Osteoblast (primary cell): Measurements from ENCODE around the gene ADAP1. TPM values are rescaled to one million over a fixed set of nuclear protein-coding genes. Genes with fewer than 3 reads are reported as not detected.

Experiments used
- DNase-seq: peaks from one replicate; pipeline ENCODE4 v3.0.0; 2011; ENCODE audit warnings: low spot score, mixed read lengths; ENCODE audit not compliant: insufficient read length; ENCODE audit errors: missing footprints
- H2AFZ ChIP-seq: 2 replicates; pipeline ENCODE4 v1.6.0; 2011; ENCODE audit warnings: mild to moderate bottlenecking, low read length
- H3K27ac ChIP-seq: 2 replicates; pipeline ENCODE4 v1.5.1; 2011; ENCODE audit warnings: mild to moderate bottlenecking, low read depth, low read length, moderate library complexity
- H3K27me3 ChIP-seq: 2 replicates; pipeline ENCODE4 v1.6.0; 2012; ENCODE audit warnings: mild to moderate bottlenecking, control low read depth, inconsistent platforms, low read length, moderate library complexity; ENCODE audit not compliant: insufficient read depth
- H3K36me3 ChIP-seq: 2 replicates; pipeline ENCODE4 v1.5.1; 2011; ENCODE audit warnings: mild to moderate bottlenecking, low read length, control low read depth, moderate library complexity; ENCODE audit not compliant: insufficient read depth
- H3K4me1 ChIP-seq: 2 replicates; pipeline ENCODE4 v1.5.1; 2011; ENCODE audit warnings: mild to moderate bottlenecking, low read length, control low read depth, moderate library complexity; ENCODE audit not compliant: insufficient read depth
- H3K4me2 ChIP-seq: 2 replicates; pipeline ENCODE4 v1.6.0; 2011; ENCODE audit warnings: mild to moderate bottlenecking, low read length; ENCODE audit not compliant: insufficient read depth
- H3K4me3 ChIP-seq: fragments of 200-600 bp; sonication (generic); 3 replicates; pipeline ENCODE4 v1.5.1; 2012; ENCODE audit warnings: mild to moderate bottlenecking, low read length, inconsistent platforms; ENCODE audit not compliant: insufficient read depth
- H3K79me2 ChIP-seq: 2 replicates; pipeline ENCODE4 v1.6.0; 2012; ENCODE audit warnings: mild to moderate bottlenecking, low read length, control low read depth, inconsistent platforms; ENCODE audit not compliant: insufficient read depth
- H3K9me3 ChIP-seq: 2 replicates; pipeline ENCODE4 v1.5.1; 2011; ENCODE audit warnings: low read depth, low read length, control low read depth
- H4K20me1 ChIP-seq: 2 replicates; pipeline ENCODE4 v1.6.0; 2012; ENCODE audit warnings: mild to moderate bottlenecking, low read length, control low read depth; ENCODE audit not compliant: insufficient read depth
- CTCF ChIP-seq: IDR thresholded peaks from 2 replicates; pipeline ENCODE4 v1.5.1; 2011; ENCODE audit warnings: mild to moderate bottlenecking, low read depth, low read length, moderate library complexity; ENCODE audit errors: extremely low read depth
- total RNA-seq: library from RNA; depleted of rRNA; stranded (reverse); fragments of >200 nt; gene quantifications from 2 replicates; pipeline ENCODE4 v1.2.3, GENCODE V29; 2012

Gene ADAP1
- total RNA-seq, 1 donor: 2.2 TPM

GRCh38 chr7:985915-986741 is 31.6 kb upstream of the ADAP1 start:
- H3K4me3 ChIP-seq: no peak overlapping the region
- H2AFZ ChIP-seq: no peak overlapping the region
- peak; percentile 97 for DNase-seq

GRCh38 chr7:985127-985416 is 30.6 kb upstream of the ADAP1 start:
- Histone ChIP-seq H3K4me1 (no peaks in the 10 kb centered on the region), H3K9me3 (no peaks in the 10 kb centered on the region)

More at GRCh38 chr7:985915-986741, 31.6 kb upstream of the ADAP1 start:
- Histone ChIP-seq H3K9me3 (no peaks in the 10 kb centered on the region), H3K4me2 (no peak overlapping the region), H3K36me3 (no peaks in the 10 kb centered on the region), H3K4me1 (no peaks in the 10 kb centered on the region), H3K27ac (no peak overlapping the region), H4K20me1 (no peaks in the 10 kb centered on the region), H3K27me3 (peaks cover 13% of the 10 kb centered on the region), H3K79me2 (no peaks in the 10 kb centered on the region)
- no peak for TF ChIP-seq CTCF

GRCh38 chr7:984361-985126 is 30.1 kb upstream of the ADAP1 start:
- no peak overlapping the region for H3K4me3 ChIP-seq
- no peak for DNase-seq
- H3K27me3 ChIP-seq: peaks cover 13% of the 10 kb centered on the region
- no peak for TF ChIP-seq CTCF
- H4K20me1 ChIP-seq: no peaks in the 10 kb centered on the region
- H3K4me2 ChIP-seq: no peak overlapping the region
- no peaks in the 10 kb centered on the region for H3K4me1 ChIP-seq
- H3K79me2 ChIP-seq: no peaks in the 10 kb centered on the region
- no peak overlapping the region for H2AFZ ChIP-seq
- no peaks in the 10 kb centered on the region for H3K9me3 ChIP-seq
- H3K27ac ChIP-seq: no peak overlapping the region
- H3K36me3 ChIP-seq: no peaks in the 10 kb centered on the region

More at GRCh38 chr7:985127-985416, 30.6 kb upstream of the ADAP1 start:
- Histone ChIP-seq H3K27ac (no peak overlapping the region), H3K36me3 (no peaks in the 10 kb centered on the region), H3K79me2 (no peaks in the 10 kb centered on the region), H3K4me3 (no peak overlapping the region), H2AFZ (no peak overlapping the region), H3K27me3 (peaks cover 13% of the 10 kb centered on the region), H3K4me2 (no peak overlapping the region), H4K20me1 (no peaks in the 10 kb centered on the region)
- no peak for DNase-seq
- TF ChIP-seq CTCF: no peak

DNA sequence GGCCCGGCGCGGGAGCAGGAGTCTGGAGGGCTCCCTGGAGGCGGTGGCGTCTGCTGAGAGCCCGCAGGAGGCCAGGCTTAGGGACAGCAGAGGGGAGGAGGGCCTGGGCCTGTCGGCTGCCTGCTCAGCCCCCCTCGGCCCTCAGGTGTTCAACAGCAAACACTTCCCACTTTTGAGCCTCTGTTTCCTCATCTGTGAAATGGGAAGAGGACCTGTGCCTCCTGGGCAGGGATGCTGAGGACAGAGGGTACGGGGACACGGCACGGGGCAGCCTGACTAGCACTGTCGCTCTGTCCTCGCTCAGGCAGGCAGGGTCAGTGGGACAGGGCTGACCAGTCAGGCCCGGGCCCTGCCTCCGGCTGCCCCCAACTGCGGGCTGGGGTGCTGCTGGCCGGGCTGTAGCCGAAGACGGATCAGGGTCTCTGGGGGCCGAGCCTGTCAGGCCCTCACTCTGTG is 29.2 kb upstream of the ADAP1 start:
- Histone ChIP-seq H3K27me3 (peaks cover 13% of the 10 kb centered on the region), H3K36me3 (no peaks in the 10 kb centered on the region), H4K20me1 (no peaks in the 10 kb centered on the region), H3K9me3 (no peaks in the 10 kb centered on the region), H3K4me2 (no peak overlapping the region), H3K79me2 (no peaks in the 10 kb centered on the region), H3K27ac (no peak overlapping the region), H2AFZ (no peak overlapping the region), H3K4me1 (no peaks in the 10 kb centered on the region), H3K4me3 (no peak overlapping the region)
- DNase-seq: no peak
- no peak for TF ChIP-seq CTCF
